ENCODE results near the gene STXBP3.
A peak's percentile ranks its signal among the peaks of the same experiment; 100 is the strongest.

STXBP3 gene

DNA sequence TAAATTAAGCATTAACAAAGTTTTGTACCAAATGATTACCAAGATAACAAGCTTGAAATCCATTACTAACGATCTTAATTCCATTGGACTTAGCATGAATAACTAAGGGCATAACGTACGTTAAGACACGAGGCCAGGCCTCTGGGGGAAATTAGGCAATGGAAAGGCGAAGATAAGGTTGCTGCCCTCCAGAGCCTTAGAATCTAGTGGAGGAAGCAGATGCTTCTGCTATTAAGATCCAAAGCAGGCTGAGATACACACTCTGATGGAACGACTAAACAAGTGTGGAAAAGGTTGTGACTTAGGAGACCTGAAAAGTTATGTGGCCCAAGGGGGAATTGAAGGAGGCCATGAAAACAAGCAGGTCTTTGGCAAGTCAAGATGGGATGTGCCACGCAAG, 104.5 kb downstream of the STXBP3 start:
- Histone ChIP-seq H3K4me1 (ENCODE audit: control insufficient read depth in 2 of 2, insufficient read depth in 1 of 2, low read depth in 1 of 2, low read length in 2 of 2) (peaks cover 0 to 2% of the 10 kb centered on the region in 2 donors), H3K4ac (ENCODE audit: low read length) (no peak overlapping the region), H3K18ac (ENCODE audit: low read length) (no peak overlapping the region), H2BK5ac (ENCODE audit: low read length) (no peak overlapping the region), H2AK5ac (ENCODE audit: low read depth, low read length) (no peak overlapping the region), H3K4me2 (ENCODE audit: insufficient read depth, low read length, poor library complexity, severe bottlenecking) (no peak overlapping the region), H4K8ac (ENCODE audit: low read depth, low read length) (no peak overlapping the region), H2BK12ac (ENCODE audit: low read length) (no peak overlapping the region), H3K9ac (ENCODE audit: low read depth, low read length, poor library complexity) (no peak overlapping the region), H4K91ac (ENCODE audit: low read depth, low read length, poor library complexity) (no peak overlapping the region), H3K4me3 (ENCODE audit: low read length in 2 of 2) (no peak overlapping the region), H3K36me3 (replicated peaks in 1 of 2; ENCODE audit: control insufficient read depth in 2 of 2, insufficient read depth in 2 of 2, low read length in 2 of 2) (no peaks in the 10 kb centered on the region), H3K79me1 (ENCODE audit: low read depth, low read length) (no peaks in the 10 kb centered on the region), H2AFZ (ENCODE audit: low read length) (no peak overlapping the region), H3K23ac (ENCODE audit: low read depth, low read length, poor library complexity) (no peak overlapping the region), H2BK15ac (ENCODE audit: low read length) (no peak overlapping the region), H3K9me3 (replicated peaks in 1 of 2; ENCODE audit: control insufficient read depth in 2 of 2, insufficient read depth in 1 of 2, low read depth in 1 of 2, low read length in 2 of 2) (no peaks in the 10 kb centered on the region), H3K27ac (replicated peaks; ENCODE audit: low read length) (no peak overlapping the region), H3K14ac (ENCODE audit: low read length) (no peak overlapping the region), H2BK120ac (ENCODE audit: low read depth, low read length) (no peak overlapping the region), H3K27me3 (ENCODE audit: control insufficient read depth in 3 of 3, insufficient read depth in 3 of 3, low read depth in 1 of 3, low read length in 3 of 3) (peaks cover 0 to 2% (median 0%) of the 10 kb centered on the region in 3 experiments)
- DNase-seq (ENCODE audit: low spot score), result no peak
- WGBS, 2 donors (ENCODE audit: extremely low coverage in 2 of 2, insufficient read length in 2 of 2, insufficient replicate concordance in 1 of 2), result no CpG with 5 or more reads among the region's 7 CpGs

GRCh38 chr1:108851567-108851966, 105.1 kb downstream of the STXBP3 start:
- Histone ChIP-seq H3K27ac (replicated peaks; ENCODE audit: low read length) (no peak overlapping the region), H3K14ac (ENCODE audit: low read length) (no peak overlapping the region), H3K4me3 (ENCODE audit: low read length in 2 of 2) (no peak overlapping the region), H4K91ac (ENCODE audit: low read depth, low read length, poor library complexity) (no peak overlapping the region), H2AFZ (ENCODE audit: low read length) (no peak overlapping the region), H3K9me3 (replicated peaks in 1 of 2; ENCODE audit: control insufficient read depth in 2 of 2, insufficient read depth in 1 of 2, low read depth in 1 of 2, low read length in 2 of 2) (no peaks in the 10 kb centered on the region), H4K8ac (ENCODE audit: low read depth, low read length) (no peak overlapping the region), H2BK12ac (ENCODE audit: low read length) (no peak overlapping the region), H3K79me1 (ENCODE audit: low read depth, low read length) (no peaks in the 10 kb centered on the region), H3K27me3 (ENCODE audit: control insufficient read depth in 3 of 3, insufficient read depth in 3 of 3, low read depth in 1 of 3, low read length in 3 of 3) (peaks cover 0 to 2% (median 0%) of the 10 kb centered on the region in 3 experiments), H2BK120ac (ENCODE audit: low read depth, low read length) (no peak overlapping the region), H3K4me2 (ENCODE audit: insufficient read depth, low read length, poor library complexity, severe bottlenecking) (no peak overlapping the region), H3K36me3 (replicated peaks in 1 of 2; ENCODE audit: control insufficient read depth in 2 of 2, insufficient read depth in 2 of 2, low read length in 2 of 2) (no peaks in the 10 kb centered on the region), H3K9ac (ENCODE audit: low read depth, low read length, poor library complexity) (no peak overlapping the region), H3K4ac (ENCODE audit: low read length) (no peak overlapping the region), H3K18ac (ENCODE audit: low read length) (no peak overlapping the region), H3K23ac (ENCODE audit: low read depth, low read length, poor library complexity) (no peak overlapping the region), H2BK5ac (ENCODE audit: low read length) (no peak overlapping the region), H3K4me1 (ENCODE audit: control insufficient read depth in 2 of 2, insufficient read depth in 1 of 2, low read depth in 1 of 2, low read length in 2 of 2) (peaks cover 0 to 2% of the 10 kb centered on the region in 2 donors), H2AK5ac (ENCODE audit: low read depth, low read length) (no peak overlapping the region), H2BK15ac (ENCODE audit: low read length) (no peak overlapping the region)
- no peak for DNase-seq (ENCODE audit: low spot score)
- WGBS, 2 donors (ENCODE audit: extremely low coverage in 2 of 2, insufficient read length in 2 of 2, insufficient replicate concordance in 1 of 2), result no CpG with 5 or more reads among the region's 4 CpGs

DNA sequence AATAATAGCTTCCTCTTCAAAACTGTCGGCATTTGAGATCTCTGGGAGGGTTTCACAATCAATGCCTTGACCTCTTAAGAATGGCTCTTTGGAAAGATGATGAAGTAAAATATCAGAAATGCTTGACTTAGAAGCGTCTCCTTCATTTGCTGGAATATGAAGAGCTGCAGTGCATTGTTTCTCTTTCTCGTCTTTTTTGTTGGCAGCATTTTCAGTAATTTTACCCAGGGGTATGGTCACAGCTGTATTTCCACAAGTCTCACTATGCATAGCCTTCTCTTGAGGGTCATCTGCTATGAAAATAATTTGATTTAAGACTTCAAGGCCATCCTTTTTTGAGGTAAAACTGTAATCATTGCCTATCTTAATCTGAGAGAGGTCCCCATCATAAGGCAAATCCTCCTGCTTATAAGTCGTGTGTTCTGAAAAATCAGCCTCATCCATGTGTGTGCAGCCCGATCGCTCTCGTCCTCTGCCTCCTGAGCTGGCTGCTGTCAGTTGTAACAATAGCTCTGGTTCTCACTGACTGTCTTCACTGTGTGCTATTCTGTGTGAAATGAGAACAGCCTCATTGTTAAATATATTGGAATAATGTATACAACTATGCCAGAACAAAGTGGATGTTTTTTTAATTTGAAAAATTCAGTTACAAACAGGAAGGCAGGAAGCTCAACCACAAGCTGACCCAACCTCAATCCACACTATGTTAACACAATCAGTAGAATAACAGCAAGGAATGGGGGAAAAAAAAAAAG, 105.9 kb downstream of the STXBP3 start:
- Histone ChIP-seq H3K4me2 (ENCODE audit: insufficient read depth, low read length, poor library complexity, severe bottlenecking) (no peak overlapping the region), H3K36me3 (replicated peaks in 1 of 2; ENCODE audit: control insufficient read depth in 2 of 2, insufficient read depth in 2 of 2, low read length in 2 of 2) (no peaks in the 10 kb centered on the region)

GRCh38 chr1:108854221-108855019, 107.9 kb downstream of the STXBP3 start:
- Histone ChIP-seq H3K36me3 (replicated peaks in 1 of 2; ENCODE audit: control insufficient read depth in 2 of 2, insufficient read depth in 2 of 2, low read length in 2 of 2) (no peaks in the 10 kb centered on the region), H2AFZ (ENCODE audit: low read length) (no peak overlapping the region), H3K4me3 (ENCODE audit: low read length in 2 of 2) (no peak overlapping the region), H2AK5ac (ENCODE audit: low read depth, low read length) (no peak overlapping the region), H3K4me1 (ENCODE audit: control insufficient read depth in 2 of 2, insufficient read depth in 1 of 2, low read depth in 1 of 2, low read length in 2 of 2) (peaks cover 0 to 9% of the 10 kb centered on the region in 2 donors), H3K27me3 (ENCODE audit: control insufficient read depth in 3 of 3, insufficient read depth in 3 of 3, low read depth in 1 of 3, low read length in 3 of 3) (peaks cover 0 to 2% (median 2%) of the 10 kb centered on the region in 3 experiments), H3K9me3 (replicated peaks in 1 of 2; ENCODE audit: control insufficient read depth in 2 of 2, insufficient read depth in 1 of 2, low read depth in 1 of 2, low read length in 2 of 2) (no peaks in the 10 kb centered on the region), H3K9ac (ENCODE audit: low read depth, low read length, poor library complexity) (no peak overlapping the region), H2BK5ac (ENCODE audit: low read length) (no peak overlapping the region), H2BK15ac (ENCODE audit: low read length) (no peak overlapping the region), H3K23ac (ENCODE audit: low read depth, low read length, poor library complexity) (no peak overlapping the region), H3K18ac (ENCODE audit: low read length) (no peak overlapping the region), H3K27ac (replicated peaks; ENCODE audit: low read length) (no peak overlapping the region), H4K8ac (ENCODE audit: low read depth, low read length) (no peak overlapping the region), H3K4me2 (ENCODE audit: insufficient read depth, low read length, poor library complexity, severe bottlenecking) (no peak overlapping the region), H2BK120ac (ENCODE audit: low read depth, low read length) (no peak overlapping the region), H2BK12ac (ENCODE audit: low read length) (no peak overlapping the region), H3K14ac (ENCODE audit: low read length) (no peak overlapping the region), H3K4ac (ENCODE audit: low read length) (no peak overlapping the region), H3K79me1 (ENCODE audit: low read depth, low read length) (no peaks in the 10 kb centered on the region), H4K91ac (ENCODE audit: low read depth, low read length, poor library complexity) (no peak overlapping the region)
- no peak for DNase-seq (ENCODE audit: low spot score)
- no CpG with 5 or more reads among the region's 3 CpGs for WGBS, 2 donors (ENCODE audit: extremely low coverage in 2 of 2, insufficient read length in 2 of 2, insufficient replicate concordance in 1 of 2)

More for the DNA sequence above, 105.9 kb downstream of the STXBP3 start:
- Histone ChIP-seq H4K91ac (ENCODE audit: low read depth, low read length, poor library complexity) (no peak overlapping the region), H3K4me3 (ENCODE audit: low read length in 2 of 2) (no peak overlapping the region), H4K8ac (ENCODE audit: low read depth, low read length) (no peak overlapping the region), H2BK120ac (ENCODE audit: low read depth, low read length) (no peak overlapping the region), H3K27ac (replicated peaks; ENCODE audit: low read length) (no peak overlapping the region), H3K18ac (ENCODE audit: low read length) (no peak overlapping the region), H3K23ac (ENCODE audit: low read depth, low read length, poor library complexity) (no peak overlapping the region), H2AK5ac (ENCODE audit: low read depth, low read length) (no peak overlapping the region), H3K14ac (ENCODE audit: low read length) (no peak overlapping the region), H2BK15ac (ENCODE audit: low read length) (no peak overlapping the region), H2BK5ac (ENCODE audit: low read length) (no peak overlapping the region), H3K9me3 (replicated peaks in 1 of 2; ENCODE audit: control insufficient read depth in 2 of 2, insufficient read depth in 1 of 2, low read depth in 1 of 2, low read length in 2 of 2) (no peaks in the 10 kb centered on the region), H3K4me1 (ENCODE audit: control insufficient read depth in 2 of 2, insufficient read depth in 1 of 2, low read depth in 1 of 2, low read length in 2 of 2) (peaks cover 0 to 2% of the 10 kb centered on the region in 2 donors), H3K79me1 (ENCODE audit: low read depth, low read length) (no peaks in the 10 kb centered on the region), H2BK12ac (ENCODE audit: low read length) (no peak overlapping the region), H3K27me3 (ENCODE audit: control insufficient read depth in 3 of 3, insufficient read depth in 3 of 3, low read depth in 1 of 3, low read length in 3 of 3) (peaks cover 0 to 2% (median 0%) of the 10 kb centered on the region in 3 experiments), H3K4ac (ENCODE audit: low read length) (no peak overlapping the region), H3K9ac (ENCODE audit: low read depth, low read length, poor library complexity) (no peak overlapping the region), H2AFZ (ENCODE audit: low read length) (peak overlapping the region; percentile 52)
- WGBS, 2 donors (ENCODE audit: extremely low coverage in 2 of 2, insufficient read length in 2 of 2, insufficient replicate concordance in 1 of 2), result no CpG with 5 or more reads among the region's 7 CpGs
- DNase-seq (ENCODE audit: low spot score), result no peak
